Measurements from ENCODE around the gene CFAP45. TPM values are rescaled to one million over a fixed set of nuclear protein-coding genes. Genes with fewer than 3 reads are reported as not detected.

The CFAP45 gene
- total and polyA plus RNA-seq, 8 donors = 0.30 to 1.0 (median 0.52) TPM; not detected in 4

- Histone ChIP-seq H3K4me1 (peaks cover 7 to 25% (median 21%) of the 10 kb centered on the region in 4 donors), H3K9me3 (no peaks in the 10 kb centered on the region), H3K4me3 (no peak overlapping the region), H3K27me3 (peaks cover 0 to 37% (median 0%) of the 10 kb centered on the region in 3 donors), H3K27ac (no peak overlapping the region), H3K36me3 (no peaks in the 10 kb centered on the region)
- WGBS, 5 donors = 33 to 67% (median 47%) methylated on average over 1 of the region's 1 CpG
- intact Hi-C loops (cut with DNase I; ENCODE audit: low total_unique reads) = no loop called here
- DNase-seq = no peak
- TF ChIP-seq EP300 (IDR thresholded peaks at IDR 0.05) (no peak), POLR2A (IDR thresholded peaks at IDR 0.05) (no peak)
These were observed 30.4 kb downstream of the CFAP45 start for GRCh38 chr1:159869607-159870006.

- no peak for DNase-seq
- TF ChIP-seq CTCF (IDR thresholded peaks at IDR 0.05) (no peak), POLR2AphosphoS5 (IDR thresholded peaks at IDR 0.05) (no peak), POLR2A (IDR thresholded peaks at IDR 0.05) (no peak), EP300 (IDR thresholded peaks at IDR 0.05) (no peak)
- Histone ChIP-seq H3K27ac (no peak overlapping the region), H3K4me3 (no peak overlapping the region), H3K9me3 (no peaks in the 10 kb centered on the region), H3K27me3 (peaks cover 0 to 37% (median 0%) of the 10 kb centered on the region in 3 donors), H3K36me3 (no peaks in the 10 kb centered on the region), H3K4me1 (peaks cover 7 to 25% (median 21%) of the 10 kb centered on the region in 4 donors)
- intact Hi-C loops (cut with DNase I; ENCODE audit: low total_unique reads) = no loop called here
- 43 to 49% (median 45%) methylated on average over 3 to 4 of the region's 4 CpGs for WGBS, 5 donors
These were observed 30.8 kb downstream of the CFAP45 start for GRCh38 chr1:159869173-159869572.

DNA sequence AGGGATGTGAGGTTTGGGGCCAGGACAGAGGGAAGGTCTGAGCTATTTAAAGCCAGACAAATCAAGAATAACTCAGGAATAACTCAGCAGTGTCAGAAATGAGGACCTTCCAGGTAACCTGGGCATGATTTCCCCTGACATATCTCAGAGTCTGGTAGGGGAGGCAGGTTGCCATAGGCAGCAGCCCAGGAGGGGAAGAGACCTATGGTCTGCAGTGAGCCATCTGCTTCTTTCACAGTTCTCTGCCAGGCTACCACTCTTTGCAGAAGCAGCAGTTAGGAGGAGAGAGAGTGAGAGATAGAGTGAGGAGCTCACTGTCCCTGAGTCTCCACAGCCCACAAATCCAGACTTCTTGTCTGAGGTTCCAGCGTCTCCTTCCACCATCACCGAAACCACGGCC, 31.2 kb downstream of the CFAP45 start:
- Histone ChIP-seq H3K36me3 (no peaks in the 10 kb centered on the region), H3K4me1 (peaks cover 7 to 25% (median 21%) of the 10 kb centered on the region in 4 donors), H3K4me3 (no peak overlapping the region), H3K27ac (peak overlapping the region in 1 of 5 donors; percentile 61), H3K27me3 (peaks cover 0 to 37% (median 0%) of the 10 kb centered on the region in 3 donors), H3K9me3 (no peaks in the 10 kb centered on the region)
- TF ChIP-seq POLR2A (IDR thresholded peaks at IDR 0.05) (no peak), EP300 (IDR thresholded peaks at IDR 0.05) (no peak), CTCF (IDR thresholded peaks at IDR 0.05) (no peak), POLR2AphosphoS5 (IDR thresholded peaks at IDR 0.05) (no peak)
- intact Hi-C loops (cut with DNase I; ENCODE audit: low total_unique reads) = no loop called here
- 58 to 84% (median 81%) methylated on average over 2 to 3 of the region's 3 CpGs for WGBS, 5 donors
- no peak for DNase-seq

- Histone ChIP-seq H3K27ac (peak overlapping the region; percentile 45 to 75 (median 61)), H3K4me1 (peaks cover 7 to 25% (median 21%) of the 10 kb centered on the region in 4 donors), H3K36me3 (no peaks in the 10 kb centered on the region), H3K9me3 (no peaks in the 10 kb centered on the region), H3K4me3 (no peak overlapping the region), H3K27me3 (peaks cover 0 to 31% (median 0%) of the 10 kb centered on the region in 3 donors)
- WGBS, 5 donors = 13 to 31% (median 13%) methylated on average over 9 of the region's 9 CpGs
- no peak for TF ChIP-seq EP300 (IDR thresholded peaks at IDR 0.05)
- peak in 2 of 3 donors; percentile 49 to 66 for TF ChIP-seq POLR2AphosphoS5 (IDR thresholded peaks at IDR 0.05)
- DNase-seq = peak; percentile 84 to 95
- intact Hi-C loops (cut with DNase I; ENCODE audit: low total_unique reads) = no loop called here
These were observed 32.3 kb downstream of the CFAP45 start for GRCh38 chr1:159867664-159868026.

- WGBS, 5 donors = 68 to 73% (median 71%) methylated on average over 14 of the region's 14 CpGs
- no peaks in the 10 kb centered on the region for H3K36me3 ChIP-seq
- H3K4me1 ChIP-seq = peaks cover 7 to 25% (median 21%) of the 10 kb centered on the region in 4 donors
- H3K9me3 ChIP-seq = no peaks in the 10 kb centered on the region
- DNase-seq = no peak
- peaks cover 0 to 25% (median 0%) of the 10 kb centered on the region in 3 donors for H3K27me3 ChIP-seq
- intact Hi-C loops (cut with DNase I; ENCODE audit: low total_unique reads) = no loop called here
- peak overlapping the region; percentile 20 to 75 (median 61) for H3K27ac ChIP-seq
- H3K4me3 ChIP-seq = no peak overlapping the region
- TF ChIP-seq POLR2A (IDR thresholded peaks at IDR 0.05) (no peak), CTCF (IDR thresholded peaks at IDR 0.05) (no peak), EP300 (IDR thresholded peaks at IDR 0.05) (no peak), POLR2AphosphoS5 (IDR thresholded peaks at IDR 0.05) (no peak)
These were observed 32.9 kb downstream of the CFAP45 start for GRCh38 chr1:159866905-159867663.
